C4-2B (cell line): ENCODE measurements around the gene IFNA16.
A peak's percentile ranks its signal among the peaks of the same experiment; 100 is the strongest.
"Not testable (repeated sequence)": the region's sequence is repeated elsewhere in the genome, so short reads cannot be mapped to it uniquely, and the experiment has no call there.

ENCODE experiments used
- H3K27ac ChIP-seq: fragments of 450-650 bp; 2 replicates; pipeline ENCODE4 v1.5.1; 2017
- CTCF ChIP-seq: fragments of 450-650 bp; conservative IDR thresholded peaks from 2 replicates; pipeline ENCODE4 v1.5.1; 2017; ENCODE audit warnings: mild to moderate bottlenecking
- ZFX ChIP-seq: fragments of 450-650 bp; IDR thresholded peaks from 2 replicates; pipeline ENCODE4 v1.6.1; 2017

The IFNA16 gene

DNA sequence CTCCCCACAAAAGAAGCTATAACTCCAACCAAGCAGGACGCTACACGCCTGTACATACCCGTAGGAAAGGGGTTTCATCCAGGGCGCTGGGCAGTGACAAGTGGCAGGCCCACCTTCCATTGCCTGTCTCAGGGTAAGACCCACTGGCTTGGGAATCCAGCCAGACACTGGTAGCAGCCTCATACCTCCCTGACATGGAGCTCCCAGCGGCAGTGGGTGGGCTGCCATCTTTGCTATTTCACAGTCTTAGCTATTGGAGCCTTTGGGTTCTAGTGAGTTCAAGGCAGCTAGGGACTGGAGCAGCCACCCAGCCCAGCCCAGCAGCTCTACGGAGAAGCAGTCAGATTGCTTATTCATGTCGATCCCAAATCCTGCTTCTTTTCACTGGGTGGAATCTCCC, 6.8 kb downstream of the IFNA16 start:
- no peak overlapping the region for H3K27ac ChIP-seq
- TF ChIP-seq CTCF (no peak), ZFX (no peak)

- H3K27ac ChIP-seq: not testable (repeated sequence)
Observed at GRCh38 chr9:21207043-21207442, 10.1 kb downstream of the IFNA16 start, which contains the start of gene IFNA10. IFNA10 (minus strand) TSS chr9:21207143; CDS start chr9:21207097, 46 bp downstream.

GRCh38 chr9:21205204-21205603, 11.9 kb downstream of the IFNA16 start:
- H3K27ac ChIP-seq: no peak overlapping the region
- TF ChIP-seq ZFX (no peak), CTCF (no peak)

DNA sequence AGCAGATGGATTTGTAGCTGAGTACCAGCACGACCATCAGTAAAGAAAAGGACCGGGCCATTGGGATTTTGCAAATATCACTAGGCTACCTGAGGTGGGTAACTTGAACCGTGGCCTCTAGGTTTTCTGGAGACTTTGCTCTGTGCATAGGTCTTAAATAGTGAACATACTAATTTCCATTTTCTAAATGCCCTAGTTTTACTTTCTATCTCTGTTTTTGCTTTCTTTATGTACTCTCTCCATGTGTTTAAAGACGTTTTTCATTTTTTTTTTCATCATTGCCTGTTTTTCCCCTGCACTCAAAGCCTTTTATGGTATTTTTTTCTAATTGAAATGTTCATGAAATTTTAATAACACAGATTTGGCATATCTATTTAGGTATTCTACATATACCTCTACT, 15.0 kb downstream of the IFNA16 start, which contains the start of gene IFNA7:
IFNA7 (minus strand) TSS at position 101 of the 400 bp plus-strand sequence; CDS start at position 61, 40 bp downstream.
- H3K27ac ChIP-seq: not testable (repeated sequence)

GRCh38 chr9:21194867-21195776, 22.0 kb downstream of the IFNA16 start:
- H3K27ac ChIP-seq: not testable (repeated sequence)
- TF ChIP-seq CTCF: peak; percentile 82

- H3K27ac ChIP-seq: not testable (repeated sequence)
Observed at GRCh38 chr9:21187487-21187886, 29.6 kb downstream of the IFNA16 start, which contains the start of gene IFNA4. IFNA4 (minus strand) TSS chr9:21187587; CDS start chr9:21187531, 56 bp downstream.

DNA sequence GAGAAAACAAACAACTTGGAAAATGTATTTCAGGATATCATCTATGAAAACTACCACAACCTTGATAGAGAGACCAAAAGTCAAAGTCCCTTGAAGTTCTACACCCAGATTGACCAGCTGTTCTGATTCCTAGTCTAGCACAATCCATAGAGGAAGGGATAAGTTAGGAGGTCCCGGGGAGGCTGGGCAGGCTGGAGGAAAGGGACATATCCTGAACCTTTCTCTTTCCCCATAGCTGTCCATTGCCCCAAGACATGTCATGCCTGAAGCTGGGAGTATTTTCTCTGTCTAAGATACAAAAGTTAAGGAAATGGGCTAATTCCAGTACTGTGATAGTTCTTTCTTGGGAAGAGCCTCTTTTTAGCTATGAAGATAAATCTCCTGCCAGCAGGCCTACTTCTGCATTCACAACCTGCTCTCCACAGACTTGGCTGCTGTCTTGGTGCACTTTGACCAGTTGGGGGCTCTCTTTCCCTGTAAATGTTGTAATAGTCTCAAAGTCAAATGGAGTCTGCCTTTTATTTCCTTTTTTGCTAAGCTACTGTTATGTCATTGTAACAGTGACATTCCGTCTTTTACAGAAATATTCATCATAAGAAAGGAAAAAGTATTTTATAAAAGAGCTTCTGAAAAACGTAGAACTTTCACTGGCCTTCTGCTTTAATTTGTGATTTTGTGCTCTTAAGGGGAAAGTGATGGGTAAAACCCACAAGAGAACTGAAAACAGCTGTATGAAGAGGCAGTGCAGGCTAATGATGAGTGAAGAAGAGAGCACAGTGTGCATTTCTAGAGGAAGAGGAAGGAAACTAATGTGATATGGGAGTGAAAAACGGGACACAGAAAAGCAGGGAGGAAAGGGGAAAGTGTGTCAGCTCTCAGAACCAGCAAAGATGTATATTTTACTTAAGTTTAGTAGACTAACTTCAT, 34.0 kb downstream of the IFNA16 start:
- peak; percentile 70 for TF ChIP-seq CTCF
- H3K27ac ChIP-seq: not testable (repeated sequence)

- TF ChIP-seq CTCF: no peak
- TF ChIP-seq ZFX: no peak
- H3K27ac ChIP-seq: no peak overlapping the region
Observed at GRCh38 chr9:21174671-21175070, 42.4 kb downstream of the IFNA16 start.
